ENCODE data around the gene SH3RF3. TPM values are rescaled to one million over a fixed set of nuclear protein-coding genes. Genes with fewer than 3 reads are reported as not detected.

The SH3RF3 gene
- polyA plus RNA-seq, 1 of the 3 experiments (the other 2 are of a cell fraction) = 1.9 TPM

GRCh38 chr2:109268916-109269315 lies 139.9 kb downstream of the SH3RF3 start:
- no peaks in the 10 kb centered on the region for H4K20me1 ChIP-seq (ENCODE audit: insufficient read depth)
- no peaks in the 10 kb centered on the region for H3K79me2 ChIP-seq (ENCODE audit: insufficient read depth)
- ChIA-PET POLR2A (no interaction called here), CTCF (no interaction called here)
- H3K4me3 ChIP-seq (ENCODE audit: low read depth in 2 of 2, low read length in 1 of 2) = no peak overlapping the region
- no peak overlapping the region for H2AFZ ChIP-seq (ENCODE audit: low read depth)
- no peak overlapping the region for H3K27ac ChIP-seq (ENCODE audit: low read depth in 2 of 2, low read length in 1 of 2)
- no peaks in the 10 kb centered on the region for H3K27me3 ChIP-seq (ENCODE audit: insufficient read depth)
- no peaks in the 10 kb centered on the region for H3K9me3 ChIP-seq
- H3K4me1 ChIP-seq (ENCODE audit: control insufficient read depth in 1 of 2, insufficient read depth in 2 of 2, low read depth in 1 of 2, low read length in 1 of 2) = peaks cover 0 to 35% of the 10 kb centered on the region in 2 experiments; a peak in 1 of 4 replicates
- H3K9ac ChIP-seq = no peak overlapping the region
- no peak for DNase-seq
- 75% methylated on average over 7 of the region's 7 CpGs for WGBS (ENCODE audit: low lambda C conversion rate)
- H3F3A ChIP-seq (replicated peaks; ENCODE audit: insufficient read depth) = no peaks in the 10 kb centered on the region
- no peaks in the 10 kb centered on the region for H3K36me3 ChIP-seq (replicated peaks in 1 of 2; ENCODE audit: control insufficient read depth in 1 of 2, insufficient read depth in 2 of 2, low read length in 1 of 2)
- H3K9me2 ChIP-seq = no peaks in the 10 kb centered on the region
- TF ChIP-seq GATA2 (CRISPR knock-in tag; IDR thresholded peaks at IDR 0.05) (no peak), SMC3 (IDR thresholded peaks at IDR 0.05; ENCODE audit: low read depth, low read length) (no peak), YY1 (IDR thresholded peaks at IDR 0.05; ENCODE audit: low read depth) (no peak), MEF2A (IDR thresholded peaks at IDR 0.05; ENCODE audit: borderline replicate concordance, low read depth) (no peak), TCF12 (IDR thresholded peaks at IDR 0.05) (no peak), GABPA (IDR thresholded peaks at IDR 0.05; ENCODE audit: low read depth) (no peak), JUND (IDR thresholded peaks at IDR 0.05) (no peak)
- TF ChIP-seq, protein P1, sequence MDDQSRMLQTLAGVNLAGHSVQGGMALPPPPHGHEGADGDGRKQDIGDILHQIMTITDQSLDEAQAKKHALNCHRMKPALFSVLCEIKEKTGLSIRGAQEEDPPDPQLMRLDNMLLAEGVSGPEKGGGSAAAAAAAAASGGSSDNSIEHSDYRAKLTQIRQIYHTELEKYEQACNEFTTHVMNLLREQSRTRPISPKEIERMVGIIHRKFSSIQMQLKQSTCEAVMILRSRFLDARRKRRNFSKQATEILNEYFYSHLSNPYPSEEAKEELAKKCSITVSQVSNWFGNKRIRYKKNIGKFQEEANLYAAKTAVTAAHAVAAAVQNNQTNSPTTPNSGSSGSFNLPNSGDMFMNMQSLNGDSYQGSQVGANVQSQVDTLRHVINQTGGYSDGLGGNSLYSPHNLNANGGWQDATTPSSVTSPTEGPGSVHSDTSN (IDR thresholded peaks at IDR 0.05) = no peak
- no peak overlapping the region for H3K4me2 ChIP-seq

DNA sequence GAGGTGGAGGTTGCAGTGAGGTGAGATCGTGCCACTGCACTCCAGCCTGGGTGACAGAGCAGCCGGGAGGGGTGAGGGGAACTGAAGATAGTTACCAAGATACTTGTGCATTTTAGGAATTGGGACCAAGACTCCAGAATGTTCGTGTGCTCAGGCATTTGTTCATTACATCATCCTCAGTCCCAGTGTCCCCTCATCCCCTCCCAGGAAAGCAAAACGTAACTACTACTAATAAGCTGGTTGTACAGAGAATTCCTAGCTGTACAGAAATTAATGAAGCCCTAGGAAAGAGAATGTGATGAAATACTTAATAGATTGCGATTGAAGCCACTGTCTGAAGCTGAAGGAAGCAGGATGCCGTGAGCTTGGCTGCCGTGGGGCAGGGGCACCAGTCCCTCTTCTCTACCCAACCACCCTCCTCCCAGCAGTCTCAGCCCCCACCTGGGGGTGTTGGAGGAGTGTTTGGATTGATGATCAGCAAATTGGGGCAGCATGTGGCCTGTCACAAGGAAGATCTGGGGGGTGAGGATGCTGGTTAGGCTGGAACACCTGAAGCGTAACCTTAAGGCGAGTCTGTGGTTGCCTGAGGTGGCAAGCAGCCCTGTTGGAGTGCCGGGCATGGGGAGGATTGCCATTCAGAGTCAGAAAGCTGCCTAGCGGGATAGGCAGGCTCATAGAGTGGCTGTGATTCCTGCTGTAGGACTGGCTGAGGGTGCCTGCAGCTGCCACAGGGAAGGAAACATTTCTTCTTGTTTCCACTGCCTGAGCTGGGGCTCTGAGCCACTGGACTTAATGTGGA lies 140.9 kb downstream of the SH3RF3 start:
- Histone ChIP-seq H3K9me3 (no peaks in the 10 kb centered on the region), H3F3A (replicated peaks; ENCODE audit: insufficient read depth) (no peaks in the 10 kb centered on the region), H2AFZ (ENCODE audit: low read depth) (no peak overlapping the region), H3K4me1 (ENCODE audit: control insufficient read depth in 1 of 2, insufficient read depth in 2 of 2, low read depth in 1 of 2, low read length in 1 of 2) (peaks cover 0 to 33% of the 10 kb centered on the region in 2 experiments; a peak in 1 of 4 replicates), H3K9me2 (no peaks in the 10 kb centered on the region), H3K9ac (no peak overlapping the region), H3K27me3 (ENCODE audit: insufficient read depth) (no peaks in the 10 kb centered on the region), H3K79me2 (ENCODE audit: insufficient read depth) (no peaks in the 10 kb centered on the region), H3K27ac (ENCODE audit: low read depth in 2 of 2, low read length in 1 of 2) (no peak overlapping the region), H3K4me3 (ENCODE audit: low read depth in 2 of 2, low read length in 1 of 2) (no peak overlapping the region), H3K36me3 (replicated peaks in 1 of 2; ENCODE audit: control insufficient read depth in 1 of 2, insufficient read depth in 2 of 2, low read length in 1 of 2) (no peaks in the 10 kb centered on the region), H3K4me2 (no peak overlapping the region), H4K20me1 (ENCODE audit: insufficient read depth) (no peaks in the 10 kb centered on the region)
- TF ChIP-seq, protein P2, sequence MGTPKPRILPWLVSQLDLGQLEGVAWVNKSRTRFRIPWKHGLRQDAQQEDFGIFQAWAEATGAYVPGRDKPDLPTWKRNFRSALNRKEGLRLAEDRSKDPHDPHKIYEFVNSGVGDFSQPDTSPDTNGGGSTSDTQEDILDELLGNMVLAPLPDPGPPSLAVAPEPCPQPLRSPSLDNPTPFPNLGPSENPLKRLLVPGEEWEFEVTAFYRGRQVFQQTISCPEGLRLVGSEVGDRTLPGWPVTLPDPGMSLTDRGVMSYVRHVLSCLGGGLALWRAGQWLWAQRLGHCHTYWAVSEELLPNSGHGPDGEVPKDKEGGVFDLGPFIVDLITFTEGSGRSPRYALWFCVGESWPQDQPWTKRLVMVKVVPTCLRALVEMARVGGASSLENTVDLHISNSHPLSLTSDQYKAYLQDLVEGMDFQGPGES (IDR thresholded peaks at IDR 0.05; ENCODE audit: low read depth, low read length) = no peak
- TF ChIP-seq REST (IDR thresholded peaks at IDR 0.05; ENCODE audit: low read depth, low read length) = no peak
- no peak for TF ChIP-seq NRF1 (IDR thresholded peaks at IDR 0.05; ENCODE audit: low read depth, low read length)
- TF ChIP-seq CHD2 (IDR thresholded peaks at IDR 0.05; ENCODE audit: low read length, partially characterized antibody) = no peak
- TF ChIP-seq FOXM1 (IDR thresholded peaks at IDR 0.05; ENCODE audit: low read depth) = no peak
- no peak for TF ChIP-seq GATA2 (CRISPR knock-in tag; IDR thresholded peaks at IDR 0.05)
- no peak for TF ChIP-seq RFX5 (IDR thresholded peaks at IDR 0.05; ENCODE audit: low read length)
- TF ChIP-seq, protein P1 (IDR thresholded peaks at IDR 0.05) = no peak
- no peak for TF ChIP-seq ELF1 (IDR thresholded peaks at IDR 0.05)
- no peak for TF ChIP-seq POLR2AphosphoS5 (IDR thresholded peaks at IDR 0.05; ENCODE audit: low read depth, low read length)
- no peak for TF ChIP-seq EZH2phosphoT487 (IDR thresholded peaks at IDR 0.05; ENCODE audit: borderline replicate concordance, low read depth)
- no peak for TF ChIP-seq YY1 (IDR thresholded peaks at IDR 0.05; ENCODE audit: low read depth)
- TF ChIP-seq TEAD4 (IDR thresholded peaks at IDR 0.05; ENCODE audit: borderline replicate concordance, insufficient read depth) = no peak
- TF ChIP-seq, protein P3, sequence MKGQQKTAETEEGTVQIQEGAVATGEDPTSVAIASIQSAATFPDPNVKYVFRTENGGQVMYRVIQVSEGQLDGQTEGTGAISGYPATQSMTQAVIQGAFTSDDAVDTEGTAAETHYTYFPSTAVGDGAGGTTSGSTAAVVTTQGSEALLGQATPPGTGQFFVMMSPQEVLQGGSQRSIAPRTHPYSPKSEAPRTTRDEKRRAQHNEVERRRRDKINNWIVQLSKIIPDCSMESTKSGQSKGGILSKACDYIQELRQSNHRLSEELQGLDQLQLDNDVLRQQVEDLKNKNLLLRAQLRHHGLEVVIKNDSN (IDR thresholded peaks at IDR 0.05; ENCODE audit: borderline replicate concordance, low read depth) = no peak
- DNase-seq = no peak
- ChIA-PET POLR2A (no interaction called here), CTCF (interaction anchor here (0.6 to 0.9 kb wide), 2 partner anchors 115 to 141 kb away, joined by 3 read pairs; no protein-coding TSS in a partner anchor)
- 84% methylated on average over 9 of the region's 11 CpGs for WGBS (ENCODE audit: low lambda C conversion rate)

Measured in SK-N-SH (cell line).